Measurements from ENCODE around the gene TMEM126A. TPM values are rescaled to one million over a fixed set of nuclear protein-coding genes. Genes with fewer than 3 reads are reported as not detected.
"Not testable (repeated sequence)": the region's sequence is repeated elsewhere in the genome, so short reads cannot be mapped to it uniquely, and the experiment has no call there.

TMEM126A gene
- total RNA-seq, 1 donor from 2014 or later, result 44.0 TPM

DNA sequence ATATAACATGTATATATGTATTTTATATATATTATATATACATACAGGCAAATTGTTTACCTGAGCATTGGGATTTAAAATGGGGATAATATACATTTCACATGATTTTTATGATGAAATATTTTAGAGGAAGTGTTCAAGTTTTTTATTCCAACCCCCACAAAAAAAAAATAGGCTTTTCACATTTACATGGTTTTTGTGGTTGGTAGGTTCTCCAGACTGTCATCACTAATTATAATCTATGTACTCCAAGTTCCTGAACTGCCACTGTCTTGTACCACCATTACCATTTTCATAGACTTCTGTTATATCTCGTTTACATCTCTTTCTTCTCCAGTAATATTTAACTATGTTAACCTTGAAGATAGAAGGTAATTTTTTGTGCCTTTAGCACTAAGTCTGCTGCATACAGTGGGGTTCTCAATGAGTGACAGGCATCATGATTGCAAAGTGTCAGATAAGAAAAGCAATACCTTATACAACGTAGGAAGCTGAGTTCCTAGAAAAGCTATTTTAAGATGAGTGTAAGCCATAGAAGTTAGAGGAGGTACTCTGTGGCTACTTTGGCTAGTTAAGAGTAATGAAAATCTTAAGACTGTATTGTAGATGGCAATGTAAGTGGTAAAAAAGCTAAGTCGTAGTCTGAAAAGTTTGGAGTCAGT is 5.2 kb downstream of the TMEM126A start:
- intact Hi-C loops (cut with DNase I), result no loop called here
- no peak for DNase-seq (ENCODE audit: low spot score)

DNA sequence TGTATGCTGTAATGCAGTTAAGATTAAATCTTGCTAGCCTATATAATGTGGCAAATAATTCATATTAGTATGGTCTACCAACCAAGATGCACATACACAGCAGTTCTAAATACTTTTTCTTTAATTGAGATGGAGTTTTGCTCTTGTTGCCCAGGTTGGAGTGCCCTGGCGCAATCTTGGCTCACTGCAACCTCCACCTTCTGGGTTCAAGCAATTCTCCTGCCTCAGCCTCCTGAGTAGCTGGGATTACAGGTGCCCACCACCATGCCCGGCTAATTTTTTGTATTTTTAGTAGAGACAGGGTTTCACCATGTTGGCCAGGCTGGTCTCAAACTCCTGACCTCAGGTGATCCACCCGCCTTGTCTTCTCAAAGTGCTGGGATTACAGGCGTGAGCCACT is 6.6 kb downstream of the TMEM126A start:
- intact Hi-C loops (cut with DNase I), result not testable (repeated sequence)

DNA sequence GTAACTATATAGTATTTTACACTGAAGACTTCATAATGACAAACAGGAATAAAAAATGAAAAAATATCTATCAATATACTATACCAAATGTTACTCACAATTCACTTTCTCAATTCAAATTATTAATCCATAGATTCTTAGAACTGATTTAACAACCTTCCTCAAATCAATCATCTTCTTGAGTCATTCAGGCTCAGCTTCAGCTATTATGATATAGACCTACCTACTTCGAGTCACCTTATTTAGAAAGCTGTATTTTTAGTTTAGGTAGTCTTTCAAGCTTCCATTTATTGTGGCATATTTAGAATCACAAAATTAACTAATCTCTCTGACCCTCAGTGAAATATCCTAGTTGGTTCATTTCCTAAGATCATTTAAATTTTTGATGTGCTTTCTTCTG is 9.0 kb downstream of the TMEM126A start:
- DNase-seq (ENCODE audit: low spot score), result no peak
- intact Hi-C loops (cut with DNase I), result no loop called here

More for the DNA sequence above, 6.6 kb downstream of the TMEM126A start:
- not testable (repeated sequence) for DNase-seq (ENCODE audit: low spot score)

GRCh38 chr11:85658180-85658579 is 10.4 kb downstream of the TMEM126A start:
- DNase-seq (ENCODE audit: low spot score), result no peak
- intact Hi-C loops (cut with DNase I), result no loop called here

DNA sequence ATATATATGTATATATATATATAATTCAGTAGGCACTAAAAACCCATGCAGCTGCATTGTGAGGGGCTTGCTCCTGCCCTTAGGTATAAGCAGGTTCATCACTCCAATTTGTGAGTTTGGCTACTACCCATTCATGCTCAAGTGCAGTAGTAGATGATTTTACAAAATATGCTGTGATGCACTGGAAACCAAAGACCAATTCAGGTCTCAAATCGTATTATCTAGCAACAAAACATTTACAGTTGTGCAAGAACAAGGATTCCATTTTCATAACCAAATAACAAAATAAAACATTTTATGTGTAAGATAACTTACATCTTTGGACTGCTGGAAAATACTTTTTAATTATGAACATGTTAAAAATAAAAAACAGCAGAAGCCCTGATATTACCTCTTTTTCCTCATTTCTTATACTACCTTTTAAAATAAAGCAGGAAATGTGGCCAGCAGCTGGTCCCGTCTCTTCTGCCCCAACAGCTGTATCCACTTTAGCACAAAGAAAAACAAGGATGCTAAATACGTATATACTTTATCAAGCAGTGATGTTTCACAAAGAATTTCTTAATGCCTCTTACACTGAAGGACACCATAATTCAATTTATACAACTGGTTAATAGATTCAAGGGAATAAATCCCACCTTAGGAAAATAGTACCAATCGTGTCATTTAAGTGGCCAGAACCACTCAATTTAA is 14.4 kb downstream of the TMEM126A start:
- DNase-seq (ENCODE audit: low spot score), result no peak
- intact Hi-C loops (cut with DNase I), result no loop called here

DNA sequence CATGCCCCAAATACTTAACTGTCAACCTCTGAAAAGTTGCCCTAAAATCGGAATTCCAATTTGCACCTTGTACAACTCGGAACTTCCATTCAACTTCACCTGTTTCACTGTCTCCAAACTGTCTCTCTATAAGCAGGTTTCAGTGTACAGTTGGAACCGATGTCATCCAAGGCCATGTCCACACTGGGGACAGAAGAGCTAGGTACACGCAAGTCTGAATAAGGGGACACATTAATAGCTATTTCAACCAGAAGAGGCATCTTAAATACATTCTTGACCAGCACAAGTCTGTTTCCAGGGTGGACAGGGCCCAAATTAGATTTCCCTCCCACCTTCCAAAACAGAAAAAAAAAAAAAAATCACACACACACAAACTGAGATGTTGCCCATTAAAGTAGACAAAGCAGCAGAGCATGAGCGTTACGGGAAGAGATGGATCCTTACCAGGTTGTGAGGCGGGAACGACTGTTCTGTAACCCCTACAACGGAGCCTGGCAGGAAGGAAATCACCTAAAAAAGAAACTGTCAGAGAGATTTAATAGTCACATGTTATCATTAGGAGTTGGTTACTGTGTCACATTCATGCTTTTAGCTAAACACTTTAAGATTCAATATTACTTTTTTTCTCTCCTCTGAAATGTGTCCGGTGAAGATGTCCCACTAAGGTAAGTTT is 15.4 kb downstream of the TMEM126A start:
- intact Hi-C loops (cut with DNase I), result no loop called here
- no peak for DNase-seq (ENCODE audit: low spot score)

- intact Hi-C loops (cut with DNase I), result loop anchor here (1.0 kb wide), 1 partner anchor 36 kb away; the partner anchor contains the start of gene TMEM126B
- peak; percentile 89 for DNase-seq (ENCODE audit: low spot score)
Observed at GRCh38 chr11:85663753-85664614, 16.2 kb downstream of the TMEM126A start.

DNA sequence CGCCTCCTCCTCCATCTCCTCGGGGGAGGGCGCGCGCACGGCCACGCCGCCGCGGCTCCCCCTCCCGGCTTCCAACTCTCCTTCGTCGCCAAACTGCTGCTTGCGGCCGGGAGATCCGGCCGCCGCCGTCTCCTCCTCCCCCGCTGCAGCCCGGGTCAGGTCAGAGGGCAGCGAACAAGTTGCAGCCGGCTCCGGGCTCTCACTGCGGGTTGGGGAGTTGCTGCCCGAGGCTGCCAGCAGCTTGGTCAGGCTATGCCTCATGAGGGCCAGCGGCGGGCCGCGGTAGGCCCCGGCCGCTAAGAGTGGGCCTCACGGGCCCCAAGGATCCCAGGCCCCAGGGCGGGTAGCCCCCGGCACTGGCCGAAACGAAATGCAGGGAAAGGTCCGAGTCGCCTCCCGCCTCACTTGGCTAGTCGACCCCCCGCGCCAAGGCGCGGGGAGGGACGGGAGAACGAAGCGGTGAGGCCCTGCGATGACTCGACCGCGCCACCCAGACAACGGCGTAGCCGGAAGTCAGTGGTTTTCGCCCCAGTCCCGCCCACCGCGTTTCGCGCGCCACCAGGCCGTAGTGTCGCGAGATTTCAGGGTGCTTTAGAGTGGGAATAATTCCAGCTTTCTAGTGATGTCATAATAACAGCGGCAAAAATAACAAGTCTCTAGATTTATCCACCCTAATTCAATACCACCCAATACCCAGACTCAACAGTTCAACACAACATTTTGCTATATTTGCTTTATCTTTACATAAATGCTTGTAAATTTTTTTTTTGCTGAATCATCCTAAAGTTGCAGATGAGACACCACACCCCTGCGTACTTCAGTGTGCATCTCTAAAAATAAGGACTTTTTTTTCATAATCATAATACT is 17.1 kb downstream of the TMEM126A start, which contains the start of gene CREBZF:
CREBZF (minus strand) TSS at position 515 of the 867 bp plus-strand sequence; CDS start at position 261, 254 bp downstream.
- intact Hi-C loops (cut with DNase I), result loop anchor here (1.0 kb wide), 1 partner anchor 37 kb away; the partner anchor contains the start of gene TMEM126B
- DNase-seq (ENCODE audit: low spot score), result peak; percentile 97

DNA sequence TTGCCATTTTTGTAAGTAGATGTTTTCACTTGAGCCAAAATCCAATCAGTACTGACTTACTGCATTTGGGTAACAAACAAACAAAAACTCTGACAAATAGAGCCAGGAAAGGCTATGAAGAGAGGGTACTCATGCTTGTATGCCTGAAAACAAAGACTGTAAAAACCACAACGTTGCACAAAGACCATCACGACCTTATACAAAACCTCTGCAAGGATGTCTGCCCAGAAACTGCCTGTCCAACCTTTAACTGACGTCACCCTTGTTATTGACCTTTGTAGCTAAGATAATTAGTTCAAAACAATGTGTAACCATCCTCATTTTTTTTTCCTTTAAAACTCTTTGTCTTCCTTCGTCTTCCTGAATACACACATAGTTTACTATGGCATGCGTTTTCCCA is 18.0 kb downstream of the TMEM126A start:
- no peak for DNase-seq (ENCODE audit: low spot score)
- intact Hi-C loops (cut with DNase I), result no loop called here

- DNase-seq (ENCODE audit: low spot score), result no peak
- intact Hi-C loops (cut with DNase I), result no loop called here
Observed at GRCh38 chr11:85666687-85667086, 18.9 kb downstream of the TMEM126A start.

DNA sequence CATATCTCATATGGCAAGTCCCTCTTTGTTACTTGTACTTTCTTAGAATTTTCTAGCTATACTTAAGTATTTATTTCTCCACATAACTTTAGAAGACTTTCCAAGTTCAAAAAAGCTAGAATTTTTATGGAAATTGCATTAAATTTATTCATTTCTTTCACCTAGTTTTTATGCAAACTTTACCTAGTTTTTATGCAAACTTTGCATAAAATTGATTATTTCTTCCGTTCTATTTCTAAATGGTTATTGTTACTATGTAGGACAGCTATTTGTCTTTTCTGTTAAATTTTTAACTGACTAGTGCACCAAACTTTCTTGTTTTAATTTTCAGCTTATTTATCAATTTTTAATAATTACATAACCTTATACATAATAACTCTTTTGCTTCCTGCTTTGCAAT is 20.4 kb downstream of the TMEM126A start:
- DNase-seq (ENCODE audit: low spot score), result no peak
- intact Hi-C loops (cut with DNase I), result no loop called here

- DNase-seq (ENCODE audit: low spot score); intact Hi-C loops (cut with DNase I): not testable (repeated sequence)
Observed at GRCh38 chr11:85670949-85671663, 23.3 kb downstream of the TMEM126A start.

GRCh38 chr11:85672105-85672902 is 24.5 kb downstream of the TMEM126A start:
- intact Hi-C loops (cut with DNase I), result no loop called here
- DNase-seq (ENCODE audit: low spot score), result no peak

DNA sequence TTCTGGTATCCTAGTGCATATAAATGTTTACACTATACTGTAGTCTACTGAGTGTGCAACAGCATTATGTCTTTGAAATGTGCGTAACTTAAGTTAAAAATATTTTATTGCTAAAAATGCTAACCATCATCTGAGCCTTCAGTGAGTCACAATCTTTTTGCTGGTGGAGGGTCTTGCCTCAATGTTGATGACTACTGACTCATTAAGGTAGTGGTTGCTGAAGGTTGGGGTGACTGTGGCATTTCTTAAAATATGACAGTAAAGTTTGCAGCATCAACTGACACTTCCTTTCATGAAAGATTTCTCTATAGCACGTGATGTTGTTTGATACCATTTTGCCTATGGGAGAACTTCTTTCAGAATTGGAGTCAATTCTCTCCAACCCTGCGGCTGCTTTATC is 25.6 kb downstream of the TMEM126A start:
- no peak for DNase-seq (ENCODE audit: low spot score)
- intact Hi-C loops (cut with DNase I), result no loop called here

GRCh38 chr11:85679576-85679975 is 31.8 kb downstream of the TMEM126A start:
- intact Hi-C loops (cut with DNase I), result no loop called here

DNA sequence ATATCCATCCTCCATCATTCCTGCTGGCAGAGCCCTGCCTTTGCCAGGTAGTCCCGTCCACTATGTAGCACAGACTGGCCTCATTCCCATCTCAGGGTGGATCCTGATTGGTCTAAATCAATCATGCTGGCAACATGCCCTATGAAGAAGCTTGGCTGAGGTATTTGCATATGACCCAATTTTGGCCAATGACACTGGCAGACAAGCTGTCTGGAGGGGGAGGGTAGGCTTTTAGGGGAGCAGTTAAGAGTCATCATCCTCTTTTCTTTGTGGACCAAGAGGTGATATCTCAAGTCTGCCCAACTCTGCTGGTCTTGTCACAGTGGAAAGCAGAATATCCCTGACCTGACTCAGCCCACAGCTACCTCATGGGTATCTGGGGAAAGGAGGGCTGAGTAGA is 33.1 kb downstream of the TMEM126A start:
- intact Hi-C loops (cut with DNase I), result no loop called here
- no peak for DNase-seq (ENCODE audit: low spot score)

More at GRCh38 chr11:85679576-85679975, 31.8 kb downstream of the TMEM126A start:
- DNase-seq (ENCODE audit: low spot score), result no peak
